NT2/D1 (cell line): ENCODE measurements around the gene ERC2.

Experiments
- SUZ12 ChIP-seq: IDR thresholded peaks from 2 replicates; pipeline ENCODE4 v1.6.1; 2011; ENCODE audit not compliant: insufficient read length, insufficient read depth; ENCODE audit errors: extremely low read depth
- YY1 ChIP-seq: IDR thresholded peaks from 2 replicates; pipeline ENCODE4 v1.6.1; 2011; ENCODE audit not compliant: insufficient read length, insufficient read depth

GRCh38 chr3:56453011-56453410 is 15.3 kb downstream of the ERC2 start:
- TF ChIP-seq YY1 (no peak), SUZ12 (no peak)
